ENCODE measurements around the gene GDI2.

The GDI2 gene

GRCh38 chr10:5814110-5815107 is 1.2 kb upstream of the GDI2 start:
- Histone ChIP-seq H2BK5ac (ENCODE audit: low read length) (no peak overlapping the region), H3K56ac (ENCODE audit: low read length) (peak overlapping the region; percentile 98), H2AK5ac (ENCODE audit: low read length) (peak overlapping the region; percentile 22), H3K27ac (ENCODE audit: low read depth, low read length) (peak overlapping the region; percentile 91), H3K18ac (ENCODE audit: low read length) (peak overlapping the region; percentile 93), H3K4me3 (ENCODE audit: low read length) (peak overlapping the region; percentile 54), H3K79me2 (ENCODE audit: control insufficient read depth, insufficient read depth, low read length) (peaks cover 33% of the 10 kb centered on the region), H3K23ac (ENCODE audit: low read length) (peak overlapping the region; percentile 98), H3K36me3 (ENCODE audit: control insufficient read depth, insufficient read depth, low read length) (no peaks in the 10 kb centered on the region), H3K4ac (ENCODE audit: low read depth, low read length) (peak overlapping the region; percentile 88), H2BK15ac (replicated peaks; ENCODE audit: low read depth) (no peak overlapping the region), H3K4me1 (ENCODE audit: control insufficient read depth, low read depth, low read length) (no peaks in the 10 kb centered on the region), H3K9ac (ENCODE audit: low read length) (peak overlapping the region; percentile 82), H3K79me1 (ENCODE audit: low read length) (peaks cover 5% of the 10 kb centered on the region), H4K8ac (ENCODE audit: low read depth, low read length) (peak overlapping the region; percentile 59), H3K4me2 (ENCODE audit: low read length) (peak overlapping the region; percentile 76), H2BK120ac (ENCODE audit: low read depth, low read length) (no peak overlapping the region), H3K27me3 (ENCODE audit: insufficient read depth, low read length, poor library complexity) (no peaks in the 10 kb centered on the region), H4K5ac (ENCODE audit: low read length) (peak overlapping the region; percentile 50)
- no CpG with 5 or more reads among the region's 12 CpGs for WGBS (ENCODE audit: extremely low coverage, insufficient coverage, low lambda C conversion rate)
- no peak for DNase-seq

DNA sequence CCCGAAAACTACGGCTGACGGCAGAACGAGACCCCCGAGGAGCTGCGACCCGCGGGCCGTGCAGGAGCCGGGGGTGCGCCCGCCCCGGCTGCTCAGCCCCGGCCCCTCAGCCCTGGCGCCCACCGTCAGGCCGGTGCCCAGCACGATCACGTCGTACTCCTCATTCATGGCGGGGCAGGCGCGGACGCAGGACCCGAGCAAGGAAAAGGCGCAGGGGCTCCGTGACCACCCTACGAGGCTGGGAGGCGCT is 218 bp downstream of the GDI2 start:
- H4K8ac ChIP-seq (ENCODE audit: low read depth, low read length), result no peak overlapping the region
- H2BK5ac ChIP-seq (ENCODE audit: low read length), result peak overlapping the region; percentile 95
- H3K4me3 ChIP-seq (ENCODE audit: low read length), result peak overlapping the region; percentile 98
- H3K4ac ChIP-seq (ENCODE audit: low read depth, low read length), result peak overlapping the region; percentile 84
- no peak overlapping the region for H2AK5ac ChIP-seq (ENCODE audit: low read length)
- WGBS (ENCODE audit: extremely low coverage, insufficient coverage, low lambda C conversion rate), result no CpG with 5 or more reads among the region's 29 CpGs
- H3K23ac ChIP-seq (ENCODE audit: low read length), result no peak overlapping the region
- H3K79me1 ChIP-seq (ENCODE audit: low read length), result peaks cover 5% of the 10 kb centered on the region
- H3K4me2 ChIP-seq (ENCODE audit: low read length), result no peak overlapping the region
- no peaks in the 10 kb centered on the region for H3K4me1 ChIP-seq (ENCODE audit: control insufficient read depth, low read depth, low read length)
- H3K18ac ChIP-seq (ENCODE audit: low read length), result peak overlapping the region; percentile 92
- peak overlapping the region; percentile 95 for H3K27ac ChIP-seq (ENCODE audit: low read depth, low read length)
- peaks cover 46% of the 10 kb centered on the region for H3K79me2 ChIP-seq (ENCODE audit: control insufficient read depth, insufficient read depth, low read length)
- peak overlapping the region; percentile 99 for H3K56ac ChIP-seq (ENCODE audit: low read length)
- DNase-seq, result no peak
- peak overlapping the region; percentile 98 for H3K9ac ChIP-seq (ENCODE audit: low read length)
- H2BK15ac ChIP-seq (replicated peaks; ENCODE audit: low read depth), result no peak overlapping the region
- H2BK120ac ChIP-seq (ENCODE audit: low read depth, low read length), result no peak overlapping the region
- no peak overlapping the region for H4K5ac ChIP-seq (ENCODE audit: low read length)
- H3K36me3 ChIP-seq (ENCODE audit: control insufficient read depth, insufficient read depth, low read length), result no peaks in the 10 kb centered on the region
- H3K27me3 ChIP-seq (ENCODE audit: insufficient read depth, low read length, poor library complexity), result no peaks in the 10 kb centered on the region

DNA sequence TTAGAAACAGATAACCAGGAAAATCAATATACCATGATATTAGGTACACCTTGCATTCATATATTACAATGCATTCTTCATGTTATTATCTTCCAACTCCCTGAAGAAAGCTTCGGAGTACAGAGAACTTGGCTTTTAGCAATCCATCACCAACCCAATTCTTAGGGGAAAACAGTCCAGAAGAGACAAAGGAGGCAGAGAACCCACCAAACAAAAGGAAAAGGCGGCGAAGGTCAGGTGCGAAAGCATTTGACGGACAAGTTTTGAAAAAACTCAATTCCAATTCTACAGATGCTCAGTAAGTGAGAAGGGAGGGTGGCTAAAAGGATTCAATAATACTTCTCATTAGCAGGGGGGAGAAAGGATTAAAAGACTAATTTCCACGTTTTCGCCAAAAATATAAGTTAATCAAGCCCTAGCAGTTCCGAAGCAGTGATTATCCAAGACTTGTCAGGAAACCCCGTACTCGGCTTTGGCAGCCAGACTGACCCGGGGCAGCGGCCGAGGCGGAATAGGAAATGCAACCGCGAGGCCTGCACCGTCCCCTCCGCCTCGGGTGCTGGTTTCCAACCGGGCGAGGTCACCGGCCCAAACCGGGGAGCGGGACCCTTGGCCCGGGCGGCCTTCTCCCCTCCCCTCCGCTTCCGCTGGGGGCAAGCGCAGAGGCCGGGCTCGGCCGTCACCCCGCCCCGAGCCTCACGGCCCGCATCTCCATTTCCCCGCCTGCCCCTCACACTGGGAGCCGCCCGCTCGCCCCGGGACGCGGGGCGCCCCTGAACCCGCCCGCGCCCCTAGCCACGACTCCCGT is 747 bp downstream of the GDI2 start:
- no peak overlapping the region for H3K23ac ChIP-seq (ENCODE audit: low read length)
- WGBS (ENCODE audit: extremely low coverage, insufficient coverage, low lambda C conversion rate), result no CpG with 5 or more reads among the region's 49 CpGs
- no peak overlapping the region for H2BK5ac ChIP-seq (ENCODE audit: low read length)
- peak overlapping the region; percentile 95 for H3K27ac ChIP-seq (ENCODE audit: low read depth, low read length)
- no peak overlapping the region for H2BK15ac ChIP-seq (replicated peaks; ENCODE audit: low read depth)
- no peak overlapping the region for H2AK5ac ChIP-seq (ENCODE audit: low read length)
- peak overlapping the region; percentile 98 for H3K9ac ChIP-seq (ENCODE audit: low read length)
- H3K79me1 ChIP-seq (ENCODE audit: low read length), result peaks cover 5% of the 10 kb centered on the region
- H3K4me3 ChIP-seq (ENCODE audit: low read length), result peak overlapping the region; percentile 98
- no peaks in the 10 kb centered on the region for H3K27me3 ChIP-seq (ENCODE audit: insufficient read depth, low read length, poor library complexity)
- peak overlapping the region; percentile 70 for H3K4me2 ChIP-seq (ENCODE audit: low read length)
- peak overlapping the region; percentile 92 for H3K18ac ChIP-seq (ENCODE audit: low read length)
- no peak overlapping the region for H2BK120ac ChIP-seq (ENCODE audit: low read depth, low read length)
- H3K36me3 ChIP-seq (ENCODE audit: control insufficient read depth, insufficient read depth, low read length), result no peaks in the 10 kb centered on the region
- peaks cover 51% of the 10 kb centered on the region for H3K79me2 ChIP-seq (ENCODE audit: control insufficient read depth, insufficient read depth, low read length)
- peak; percentile 60 for DNase-seq
- peak overlapping the region; percentile 84 for H3K4ac ChIP-seq (ENCODE audit: low read depth, low read length)
- peak overlapping the region; percentile 99 for H3K56ac ChIP-seq (ENCODE audit: low read length)
- H4K8ac ChIP-seq (ENCODE audit: low read depth, low read length), result no peak overlapping the region
- no peak overlapping the region for H4K5ac ChIP-seq (ENCODE audit: low read length)
- H3K4me1 ChIP-seq (ENCODE audit: control insufficient read depth, low read depth, low read length), result no peaks in the 10 kb centered on the region

DNA sequence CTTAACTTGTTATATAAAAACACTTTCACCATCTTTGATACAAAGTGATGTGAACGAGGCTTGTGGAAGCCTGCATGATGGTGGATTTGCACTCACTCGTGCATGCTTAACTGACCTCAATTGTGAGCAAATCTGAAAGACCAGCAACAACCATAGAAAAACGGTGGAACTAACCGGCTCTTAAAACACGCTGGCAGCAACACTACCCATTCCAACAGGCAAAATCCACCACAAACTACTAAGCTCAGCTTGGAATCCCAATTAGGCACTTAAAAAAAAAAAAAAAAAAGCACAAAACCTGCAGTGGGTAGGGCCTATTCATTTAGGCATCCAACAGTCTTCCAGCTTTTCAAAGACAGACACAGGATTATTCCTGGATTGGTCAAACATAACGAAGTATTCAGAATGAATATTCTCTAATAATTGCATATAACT is 1.8 kb downstream of the GDI2 start:
- no peak overlapping the region for H4K5ac ChIP-seq (ENCODE audit: low read length)
- H3K9ac ChIP-seq (ENCODE audit: low read length), result peak overlapping the region; percentile 55
- H2BK15ac ChIP-seq (replicated peaks; ENCODE audit: low read depth), result no peak overlapping the region
- H3K36me3 ChIP-seq (ENCODE audit: control insufficient read depth, insufficient read depth, low read length), result no peaks in the 10 kb centered on the region
- peaks cover 5% of the 10 kb centered on the region for H3K79me1 ChIP-seq (ENCODE audit: low read length)
- peaks cover 60% of the 10 kb centered on the region for H3K79me2 ChIP-seq (ENCODE audit: control insufficient read depth, insufficient read depth, low read length)
- H3K4me1 ChIP-seq (ENCODE audit: control insufficient read depth, low read depth, low read length), result no peaks in the 10 kb centered on the region
- peak overlapping the region; percentile 2 for H3K4me3 ChIP-seq (ENCODE audit: low read length)
- H3K27ac ChIP-seq (ENCODE audit: low read depth, low read length), result no peak overlapping the region
- no peak overlapping the region for H3K23ac ChIP-seq (ENCODE audit: low read length)
- peak overlapping the region; percentile 26 for H3K56ac ChIP-seq (ENCODE audit: low read length)
- no peak overlapping the region for H2BK5ac ChIP-seq (ENCODE audit: low read length)
- peak; percentile 66 for DNase-seq
- no peak overlapping the region for H4K8ac ChIP-seq (ENCODE audit: low read depth, low read length)
- no peaks in the 10 kb centered on the region for H3K27me3 ChIP-seq (ENCODE audit: insufficient read depth, low read length, poor library complexity)
- H2AK5ac ChIP-seq (ENCODE audit: low read length), result no peak overlapping the region
- no peak overlapping the region for H3K4ac ChIP-seq (ENCODE audit: low read depth, low read length)
- H3K18ac ChIP-seq (ENCODE audit: low read length), result no peak overlapping the region
- H2BK120ac ChIP-seq (ENCODE audit: low read depth, low read length), result no peak overlapping the region
- no CpG with 5 or more reads among the region's 6 CpGs for WGBS (ENCODE audit: extremely low coverage, insufficient coverage, low lambda C conversion rate)
- H3K4me2 ChIP-seq (ENCODE audit: low read length), result peak overlapping the region; percentile 49

- Histone ChIP-seq H3K27me3 (ENCODE audit: insufficient read depth, low read length, poor library complexity) (no peaks in the 10 kb centered on the region), H3K4me3 (ENCODE audit: low read length) (no peak overlapping the region), H3K56ac (ENCODE audit: low read length) (no peak overlapping the region), H4K8ac (ENCODE audit: low read depth, low read length) (no peak overlapping the region), H3K36me3 (ENCODE audit: control insufficient read depth, insufficient read depth, low read length) (no peaks in the 10 kb centered on the region), H3K4me1 (ENCODE audit: control insufficient read depth, low read depth, low read length) (no peaks in the 10 kb centered on the region), H3K23ac (ENCODE audit: low read length) (no peak overlapping the region), H4K5ac (ENCODE audit: low read length) (no peak overlapping the region), H3K27ac (ENCODE audit: low read depth, low read length) (no peak overlapping the region), H3K79me2 (ENCODE audit: control insufficient read depth, insufficient read depth, low read length) (peaks cover 71% of the 10 kb centered on the region), H2BK120ac (ENCODE audit: low read depth, low read length) (no peak overlapping the region), H3K9ac (ENCODE audit: low read length) (peak overlapping the region; percentile 35), H3K79me1 (ENCODE audit: low read length) (peaks cover 5% of the 10 kb centered on the region), H3K4me2 (ENCODE audit: low read length) (no peak overlapping the region), H3K4ac (ENCODE audit: low read depth, low read length) (no peak overlapping the region), H3K18ac (ENCODE audit: low read length) (no peak overlapping the region), H2AK5ac (ENCODE audit: low read length) (no peak overlapping the region), H2BK15ac (replicated peaks; ENCODE audit: low read depth) (no peak overlapping the region), H2BK5ac (ENCODE audit: low read length) (no peak overlapping the region)
- no CpG with 5 or more reads among the region's 2 CpGs for WGBS (ENCODE audit: extremely low coverage, insufficient coverage, low lambda C conversion rate)
- no peak for DNase-seq
Measured at GRCh38 chr10:5810225-5810624, 3.0 kb downstream of the GDI2 start.

Measured in mesendoderm (in vitro differentiated cells).